Measurements from ENCODE around the gene PKP3.
"Not testable (repeated sequence)": the region's sequence is repeated elsewhere in the genome, so short reads cannot be mapped to it uniquely, and the experiment has no call there.

PKP3 gene

DNA sequence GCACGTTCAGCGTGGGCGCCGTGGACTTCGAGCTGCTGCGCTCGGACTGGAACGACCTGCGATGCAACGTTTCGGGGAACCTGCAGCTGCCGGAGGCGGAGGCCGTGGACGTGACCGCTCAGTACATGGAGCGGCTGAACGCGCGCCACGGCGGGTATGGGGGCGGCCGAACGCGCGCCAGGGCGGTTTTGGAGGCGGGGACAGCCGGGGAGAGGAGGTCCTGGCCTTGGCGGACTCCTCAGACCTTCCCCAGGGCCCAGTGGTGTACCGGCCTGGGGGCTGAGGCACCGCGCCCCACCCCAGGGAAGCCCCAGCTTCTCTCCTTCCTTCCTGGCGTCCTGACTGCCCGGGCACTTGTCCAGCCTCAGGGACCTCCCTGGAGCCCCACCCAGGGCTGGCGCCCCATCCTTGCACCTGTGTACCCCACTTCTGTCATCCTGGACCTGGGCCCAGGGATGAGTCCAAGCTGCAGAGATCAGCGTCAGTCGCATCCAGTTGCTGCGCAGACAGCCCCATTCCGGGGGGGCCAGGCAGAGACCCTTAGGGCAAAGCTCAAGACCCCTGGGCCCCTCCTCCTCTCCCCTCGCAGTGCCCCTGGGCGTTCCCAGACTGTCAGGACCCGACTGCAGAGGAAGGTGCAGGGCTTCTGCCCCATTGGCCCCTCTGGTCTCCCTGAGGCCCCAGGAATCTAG, 16.7 kb upstream of the PKP3 start:
- no peak for DNase-seq (ENCODE audit: low spot score)

DNA sequence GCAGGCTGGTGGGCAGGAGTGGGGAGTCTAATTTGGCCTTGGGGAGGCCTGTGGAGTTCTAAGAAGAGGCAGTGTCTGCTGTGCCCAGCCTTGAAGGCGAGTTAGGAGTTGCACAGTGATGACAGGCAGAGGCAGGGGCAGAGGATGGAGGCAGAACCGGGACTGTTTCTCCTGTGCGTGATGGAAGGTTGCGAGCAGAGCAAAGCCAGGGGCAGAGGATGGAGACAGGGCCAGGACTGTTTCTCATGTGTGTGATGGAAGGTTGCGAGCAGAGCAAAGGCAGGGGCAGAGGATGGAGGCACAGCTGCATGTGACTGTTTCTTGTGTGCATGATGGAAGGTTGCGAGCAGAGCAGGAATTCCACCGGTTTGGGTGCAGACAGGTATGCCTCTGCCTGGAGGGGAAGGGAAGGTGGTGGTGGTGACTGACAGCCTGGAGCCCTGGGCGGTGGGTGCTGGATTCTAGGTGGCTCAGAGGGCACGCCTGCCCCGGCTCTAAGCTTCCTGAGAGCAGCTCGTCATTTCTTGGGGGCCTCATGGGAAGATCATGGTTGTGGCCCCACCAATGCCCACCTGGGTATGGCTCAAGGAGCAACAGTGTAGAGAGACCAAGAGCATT, 16.0 kb upstream of the PKP3 start:
- no peak for DNase-seq (ENCODE audit: low spot score)

DNA sequence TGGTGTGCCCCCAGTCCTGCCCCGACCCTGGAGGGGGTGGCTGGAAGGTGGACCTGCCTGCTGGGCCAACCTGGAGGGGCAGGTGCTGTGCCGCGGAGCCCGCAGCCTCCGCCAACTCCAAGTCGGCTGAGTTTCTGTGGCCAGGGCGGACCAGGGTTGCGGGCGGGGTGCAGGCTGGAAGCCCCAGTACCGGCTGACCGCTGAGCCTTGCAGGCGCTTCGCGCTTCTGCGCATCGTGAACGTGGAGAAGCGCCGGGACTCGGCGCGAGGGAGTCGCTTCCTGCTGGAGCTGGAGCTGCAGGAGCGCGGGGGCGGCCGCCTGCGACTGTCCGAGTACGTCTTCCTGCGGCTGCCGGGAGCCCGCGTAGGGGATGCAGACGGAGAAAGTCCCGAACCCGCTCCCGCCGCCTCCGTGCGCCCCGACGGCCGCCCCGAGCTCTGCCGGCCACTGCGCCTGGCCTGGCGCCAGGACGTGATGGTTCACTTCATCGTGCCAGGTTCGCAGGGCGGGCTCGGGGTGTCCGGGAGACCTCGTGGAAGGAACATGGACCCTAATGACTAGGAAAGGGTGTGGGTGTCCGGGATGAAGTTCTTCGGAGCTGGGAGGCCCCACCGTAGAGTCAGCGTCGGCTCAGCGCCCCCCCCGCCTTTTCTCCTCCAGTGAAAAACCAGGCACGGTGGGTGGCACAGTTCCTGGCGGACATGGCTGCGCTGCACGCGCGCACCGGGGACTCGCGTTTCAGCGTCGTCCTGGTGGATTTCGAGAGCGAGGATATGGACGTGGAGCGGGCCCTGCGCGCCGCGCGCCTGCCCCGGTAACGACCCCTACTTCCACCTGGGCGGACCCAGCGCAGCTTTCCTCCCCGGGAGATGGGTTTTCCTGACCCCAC, 14.6 kb upstream of the PKP3 start:
- no peak for DNase-seq (ENCODE audit: low spot score)

DNA sequence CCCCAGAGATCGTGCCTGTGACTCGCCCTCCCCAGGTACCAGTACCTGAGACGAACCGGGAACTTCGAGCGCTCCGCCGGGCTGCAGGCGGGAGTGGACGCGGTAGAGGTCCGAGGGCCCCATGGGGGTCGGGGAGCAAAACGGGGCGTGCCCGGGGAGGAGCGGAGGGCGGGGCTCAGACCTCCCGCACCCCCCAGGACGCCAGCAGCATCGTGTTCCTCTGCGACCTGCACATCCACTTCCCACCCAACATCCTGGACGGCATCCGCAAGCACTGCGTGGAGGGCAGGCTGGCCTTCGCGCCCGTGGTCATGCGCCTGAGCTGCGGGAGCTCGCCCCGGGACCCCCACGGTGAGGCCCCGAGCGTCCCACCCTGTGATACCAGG, 13.9 kb upstream of the PKP3 start:
- DNase-seq (ENCODE audit: low spot score) = no peak

DNA sequence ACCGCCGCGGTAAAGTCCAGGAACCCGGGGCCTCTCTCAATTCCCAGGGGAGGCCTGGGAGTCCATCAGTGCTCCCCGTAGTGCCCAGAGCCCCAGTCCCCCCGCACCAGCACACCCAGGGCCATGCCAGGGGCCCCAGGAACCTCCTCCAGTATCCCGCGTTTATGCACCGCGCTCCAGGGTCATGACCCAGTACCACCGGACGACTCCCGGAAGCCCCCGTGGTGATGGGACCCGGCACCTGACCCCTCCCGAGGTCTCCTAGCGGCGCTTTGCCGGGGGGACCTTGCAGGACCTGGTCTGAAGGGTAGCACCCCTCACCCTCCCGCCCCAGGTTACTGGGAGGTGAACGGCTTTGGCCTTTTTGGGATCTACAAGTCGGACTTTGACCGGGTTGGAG, 13.5 kb upstream of the PKP3 start:
- DNase-seq (ENCODE audit: low spot score) = no peak

DNA sequence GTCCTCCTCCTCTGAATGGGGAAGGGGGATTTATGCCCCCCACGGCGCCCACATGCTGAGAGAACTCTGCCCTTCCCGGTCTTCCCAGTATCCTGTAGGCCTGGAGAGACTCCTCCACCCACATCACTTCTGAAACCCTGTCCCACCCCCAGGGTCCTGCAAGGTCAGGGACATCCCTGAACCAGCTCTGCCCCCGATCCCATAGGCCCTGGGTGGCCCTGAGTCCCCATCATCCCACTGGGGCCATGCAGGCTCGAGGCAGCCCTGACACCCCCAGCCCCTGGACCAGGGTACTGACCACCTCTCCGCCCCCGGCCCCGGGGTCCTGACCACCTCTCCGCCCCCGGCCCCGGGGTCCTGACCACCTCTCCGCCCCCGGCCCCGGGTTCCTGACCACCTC, 13.0 kb upstream of the PKP3 start:
- no peak for DNase-seq (ENCODE audit: low spot score)

DNA sequence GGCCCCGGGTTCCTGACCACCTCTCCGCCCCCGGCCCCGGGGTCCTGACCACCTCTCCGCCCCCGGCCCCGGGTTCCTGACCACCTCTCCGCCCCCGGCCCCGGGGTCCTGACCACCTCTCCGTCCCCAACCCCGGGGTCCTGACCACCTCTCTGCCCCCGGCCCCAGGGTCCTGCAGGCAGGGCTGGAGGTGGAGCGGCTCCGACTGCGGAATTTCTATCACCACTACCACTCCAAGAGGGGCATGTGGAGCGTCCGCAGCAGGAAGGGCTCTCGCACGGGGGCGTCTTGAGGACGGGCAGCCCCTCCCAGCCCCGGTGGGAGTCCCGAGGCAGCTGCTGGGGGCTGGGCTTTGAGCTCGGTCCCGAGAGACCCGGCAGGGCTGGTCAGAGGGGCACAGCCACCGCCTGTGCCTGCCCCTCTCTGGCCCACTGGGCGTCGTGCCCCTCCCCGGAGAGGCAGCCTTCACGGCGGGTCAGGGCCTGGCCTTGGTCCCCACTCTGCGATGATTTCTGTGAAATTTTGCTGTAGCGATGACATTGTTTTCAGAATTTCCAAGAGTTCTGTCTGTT, 12.4 kb upstream of the PKP3 start:
- DNase-seq (ENCODE audit: low spot score) = no peak

DNA sequence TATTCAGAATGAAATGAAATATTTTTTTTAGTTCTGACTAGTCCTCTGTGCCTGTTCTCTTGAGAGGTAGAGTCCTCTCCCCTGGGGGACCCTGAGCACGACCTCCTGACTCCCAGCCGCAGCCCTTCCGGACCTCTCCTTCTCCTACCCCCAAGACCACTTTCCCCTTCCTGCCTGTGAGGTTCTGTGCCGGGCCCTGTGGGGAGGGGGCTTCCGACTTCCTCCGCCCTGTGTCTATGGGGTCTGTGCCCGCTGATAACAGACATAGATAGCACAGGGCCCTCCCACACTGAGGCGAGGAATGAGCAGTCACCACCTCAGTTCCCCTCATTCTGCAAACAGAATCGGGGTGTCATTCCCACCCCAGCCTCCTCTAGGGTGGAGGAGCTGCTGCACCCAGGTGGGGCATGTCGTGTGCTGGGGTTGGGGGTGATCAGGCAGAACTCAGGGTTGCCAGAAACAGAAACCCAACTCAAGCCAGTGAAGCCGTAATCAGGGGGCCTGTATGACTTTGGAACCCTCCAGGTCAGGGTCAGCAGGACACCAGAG, 11.9 kb upstream of the PKP3 start:
- no peak for DNase-seq (ENCODE audit: low spot score)

DNA sequence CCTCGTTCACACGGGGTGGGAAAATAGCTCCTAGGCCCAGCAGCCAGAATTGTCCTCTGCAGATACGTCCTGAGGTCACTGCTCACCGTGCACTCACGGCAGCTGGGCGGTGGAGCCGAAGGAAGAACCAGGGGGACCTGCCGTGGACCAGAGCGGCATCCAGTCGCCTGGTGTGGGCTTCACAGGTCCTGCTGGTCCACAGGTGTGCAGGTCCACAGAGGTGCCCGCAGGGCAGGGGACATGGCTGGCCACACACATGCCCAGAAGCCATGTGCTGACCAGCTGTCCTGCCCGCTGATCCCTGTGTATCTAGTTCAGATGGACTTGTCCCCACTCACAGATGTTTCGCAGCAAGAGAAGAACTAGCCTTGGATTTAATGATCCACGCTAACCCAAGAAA, 10.6 kb upstream of the PKP3 start:
- DNase-seq (ENCODE audit: low spot score) = no peak

DNA sequence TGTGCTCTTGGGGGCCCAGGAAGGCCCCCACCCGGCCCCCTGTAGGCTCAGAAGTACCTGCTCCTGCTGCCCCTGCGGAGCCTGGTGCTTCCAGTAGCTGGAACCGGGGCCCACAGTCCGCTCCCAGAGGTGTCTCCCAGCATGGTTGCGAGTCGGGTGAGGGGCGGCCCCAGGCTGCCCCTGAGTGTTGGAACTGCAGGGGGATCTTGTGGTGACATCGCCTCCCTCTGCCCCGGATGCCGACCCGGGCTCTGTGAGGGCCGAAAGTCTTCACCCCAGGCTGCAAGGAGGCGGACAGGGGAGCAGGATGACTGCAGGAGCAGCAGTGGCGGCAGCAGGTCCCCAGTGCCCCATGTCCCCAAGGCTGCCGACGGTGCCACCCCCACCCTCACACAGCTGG, 9.5 kb upstream of the PKP3 start:
- no peak for DNase-seq (ENCODE audit: low spot score)

DNA sequence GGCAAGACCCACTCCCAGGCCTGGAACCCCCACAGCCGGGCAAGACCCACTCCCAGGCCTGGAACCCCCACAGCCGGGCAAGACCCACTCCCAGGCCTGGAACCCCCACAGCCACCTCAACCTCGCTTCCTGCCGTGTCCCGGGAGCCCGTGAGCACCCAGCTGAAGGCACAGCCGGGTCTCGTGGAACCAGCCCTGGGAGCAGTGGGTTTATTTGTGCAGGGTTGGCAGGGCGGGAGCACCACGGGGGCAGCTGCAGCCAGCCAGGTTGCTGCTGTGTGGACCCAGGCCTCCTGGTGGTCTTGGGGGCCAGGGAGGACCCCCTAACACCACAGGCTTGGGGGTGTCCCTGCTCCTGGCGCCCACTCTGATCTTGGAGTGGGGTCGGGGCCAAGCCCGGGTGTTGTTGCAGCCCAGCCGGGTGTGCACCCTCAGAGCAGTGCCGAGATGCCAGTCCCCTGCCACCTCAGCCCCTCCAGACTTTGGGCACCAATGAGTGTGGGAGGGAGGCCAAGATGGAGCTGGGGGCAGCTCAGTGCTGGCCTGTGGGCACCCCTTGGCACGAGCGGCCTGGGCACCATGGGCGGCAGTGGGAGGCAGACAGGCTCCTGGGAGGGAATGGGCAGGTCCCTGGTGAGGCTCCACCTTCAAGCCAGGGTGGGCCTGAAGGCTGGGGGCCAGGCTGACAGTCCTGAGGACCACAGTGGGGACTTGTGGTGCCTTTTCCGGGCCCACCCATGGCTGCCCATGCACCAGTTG, 8.2 kb upstream of the PKP3 start:
- no peak for DNase-seq (ENCODE audit: low spot score)

DNA sequence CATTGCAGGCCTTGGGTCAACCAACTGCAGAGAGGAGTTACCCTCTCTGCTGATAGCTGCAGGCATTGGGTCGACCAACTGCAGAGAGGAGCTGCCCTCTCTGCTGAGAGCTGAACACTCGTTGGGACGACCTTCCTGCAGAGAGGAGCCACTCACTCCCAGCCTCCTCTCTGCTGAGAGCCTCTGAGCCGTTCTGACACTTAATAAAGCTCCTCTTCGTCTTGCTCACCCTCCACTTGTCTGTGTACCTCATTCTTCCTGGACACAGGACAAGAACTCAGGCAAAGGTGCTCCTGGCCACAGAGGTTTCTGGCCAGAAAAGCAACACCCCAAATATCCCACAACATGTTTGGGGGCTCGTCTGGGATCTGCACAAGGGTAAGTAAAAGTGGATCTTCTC, 7.5 kb upstream of the PKP3 start:
- DNase-seq (ENCODE audit: low spot score) = no peak

DNA sequence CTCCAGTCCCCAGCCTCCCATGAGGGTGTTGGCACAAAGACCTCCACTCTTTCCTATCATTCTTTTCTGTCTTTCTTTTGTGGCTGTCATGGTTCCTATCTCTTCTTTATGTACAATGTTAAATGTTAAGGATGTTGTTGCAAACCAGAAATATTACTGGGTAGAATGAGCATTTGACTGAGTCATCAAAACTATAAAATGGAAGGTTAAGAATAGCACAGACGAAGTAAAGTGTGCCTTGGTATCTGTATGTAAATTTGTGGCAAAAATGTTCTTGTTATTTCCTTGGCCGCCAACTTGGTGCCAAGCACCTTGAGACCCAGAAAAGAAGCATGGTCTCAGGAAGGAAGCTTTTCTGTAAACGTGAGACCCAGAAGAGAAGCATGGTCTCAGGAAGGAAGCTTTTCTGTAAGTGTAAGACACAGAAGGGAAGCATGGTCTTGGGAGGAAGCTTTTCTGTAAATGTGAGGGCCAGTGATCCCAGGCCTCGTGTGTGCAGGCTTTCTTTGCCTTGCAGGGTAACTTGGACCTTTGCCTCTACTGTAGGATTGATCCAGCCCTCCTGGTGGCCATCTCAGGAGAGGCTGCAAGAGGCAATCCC, 6.7 kb upstream of the PKP3 start:
- no peak for DNase-seq (ENCODE audit: low spot score)

DNA sequence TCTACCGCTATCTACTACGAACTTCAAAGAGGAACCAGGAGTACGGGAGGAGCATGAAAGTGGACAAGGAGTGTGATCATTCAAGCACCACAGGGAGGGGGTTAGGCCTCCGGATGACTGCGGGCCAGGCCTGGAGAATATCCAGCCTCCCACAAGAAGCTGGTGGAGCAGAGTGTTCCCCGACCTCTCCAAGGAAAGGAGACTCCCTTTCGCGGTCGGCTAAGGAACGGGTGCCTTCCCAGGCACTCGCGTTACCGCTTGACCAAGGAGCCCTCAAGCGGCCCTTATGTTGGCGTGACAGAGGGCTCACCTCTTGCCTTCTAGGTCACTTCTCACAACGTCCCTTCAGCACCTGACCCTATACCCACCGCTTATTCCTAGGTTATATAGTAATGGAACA, 4.6 kb upstream of the PKP3 start:
- not testable (repeated sequence) for DNase-seq (ENCODE audit: low spot score)

DNA sequence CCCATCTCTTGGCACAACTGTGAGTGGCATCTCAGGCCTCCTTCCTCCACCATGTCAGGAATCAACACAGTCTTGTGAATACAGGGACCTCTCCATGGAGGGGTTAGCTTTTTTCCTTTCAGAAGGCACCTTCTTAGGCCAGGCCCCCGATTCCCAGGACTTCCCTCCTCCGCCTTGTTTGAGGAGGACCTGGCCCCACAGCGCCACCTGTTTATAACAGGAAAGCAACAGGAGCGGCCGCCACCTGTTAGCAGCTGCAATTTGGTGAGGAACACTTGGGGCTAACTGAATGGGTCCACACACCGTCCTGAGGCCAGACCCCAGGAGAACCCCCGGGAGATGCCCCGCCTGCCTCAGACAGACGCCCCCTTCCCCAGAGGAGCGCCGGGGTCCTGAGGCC, 3.8 kb upstream of the PKP3 start:
- no peak for DNase-seq (ENCODE audit: low spot score)

DNA sequence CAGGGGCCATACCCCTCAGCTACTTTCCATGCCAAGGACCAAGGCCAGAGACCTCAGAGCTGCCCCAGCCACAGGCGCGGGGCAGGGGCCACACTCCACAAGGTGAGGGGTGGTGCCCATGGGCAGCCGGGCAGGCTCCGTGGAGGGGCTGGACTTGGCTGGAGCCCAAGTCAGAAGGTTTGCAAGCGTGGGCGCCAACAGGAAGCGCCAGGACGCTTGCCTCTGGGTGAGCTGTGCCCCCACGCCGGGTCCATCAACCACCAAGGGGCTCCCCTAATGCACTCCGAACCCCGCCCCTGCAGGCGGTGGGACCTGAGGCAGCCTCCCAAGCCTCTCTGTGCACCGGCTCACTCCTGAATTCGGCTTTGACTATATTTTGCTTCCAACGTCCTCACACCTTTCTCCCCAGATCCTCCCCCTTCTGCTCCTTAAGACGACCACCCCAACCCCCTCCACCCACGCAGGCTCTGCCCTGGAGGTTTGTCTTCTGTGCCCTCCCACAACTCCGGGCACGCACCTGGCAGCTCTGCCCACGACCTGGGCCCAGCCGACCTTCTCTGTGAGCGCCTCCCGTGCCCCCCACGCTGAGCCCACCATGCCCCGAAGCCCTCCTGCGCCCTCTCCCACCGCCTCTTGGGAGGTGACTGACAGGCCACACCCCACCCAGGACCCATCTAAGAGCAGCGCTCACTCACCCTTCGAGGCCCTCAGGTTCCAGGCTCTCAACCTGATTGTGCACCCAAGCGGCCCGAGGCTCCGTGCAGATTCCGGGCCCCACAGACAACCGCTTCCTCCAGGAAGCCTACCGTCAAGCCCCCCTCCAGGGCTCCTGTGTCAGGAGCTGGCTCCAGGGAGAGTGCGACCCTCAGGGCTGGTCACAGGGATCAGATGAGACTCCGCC, 2.6 kb upstream of the PKP3 start:
- no peak for DNase-seq (ENCODE audit: low spot score)

DNA sequence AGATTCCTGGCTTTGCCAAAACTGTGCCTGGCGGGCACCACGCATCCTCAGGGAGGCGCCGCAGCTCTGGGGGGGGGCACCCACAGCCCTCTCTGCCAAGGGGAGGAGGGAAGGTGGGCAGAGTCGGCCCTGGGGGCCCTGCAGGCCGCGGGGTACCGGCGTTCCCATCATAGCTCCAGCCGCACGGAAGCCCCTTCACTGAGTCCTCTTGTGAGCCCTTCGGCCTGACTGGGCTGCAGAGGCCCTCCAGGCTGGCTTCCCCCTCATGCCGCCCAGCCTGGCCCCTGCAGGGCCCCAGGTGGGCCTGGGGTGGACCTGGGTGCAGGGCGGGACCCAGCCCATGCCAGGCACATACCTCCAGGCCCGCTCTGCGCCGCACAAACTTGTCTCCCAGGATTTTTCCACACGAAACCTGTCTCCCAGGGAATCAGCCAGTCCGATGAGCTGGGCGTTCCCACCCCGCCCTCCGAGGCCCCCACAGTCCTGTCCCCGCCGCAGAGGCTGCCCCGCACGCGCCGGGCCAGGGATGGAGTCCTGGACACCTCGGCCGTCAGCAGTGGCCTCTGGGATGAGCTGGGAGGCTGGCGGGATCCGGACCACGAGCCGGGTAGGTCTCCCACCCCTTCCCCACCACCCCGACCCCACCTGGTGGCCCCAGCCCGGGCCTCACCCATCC, 1.8 kb upstream of the PKP3 start:
- DNase-seq (ENCODE audit: low spot score) = no peak

DNA sequence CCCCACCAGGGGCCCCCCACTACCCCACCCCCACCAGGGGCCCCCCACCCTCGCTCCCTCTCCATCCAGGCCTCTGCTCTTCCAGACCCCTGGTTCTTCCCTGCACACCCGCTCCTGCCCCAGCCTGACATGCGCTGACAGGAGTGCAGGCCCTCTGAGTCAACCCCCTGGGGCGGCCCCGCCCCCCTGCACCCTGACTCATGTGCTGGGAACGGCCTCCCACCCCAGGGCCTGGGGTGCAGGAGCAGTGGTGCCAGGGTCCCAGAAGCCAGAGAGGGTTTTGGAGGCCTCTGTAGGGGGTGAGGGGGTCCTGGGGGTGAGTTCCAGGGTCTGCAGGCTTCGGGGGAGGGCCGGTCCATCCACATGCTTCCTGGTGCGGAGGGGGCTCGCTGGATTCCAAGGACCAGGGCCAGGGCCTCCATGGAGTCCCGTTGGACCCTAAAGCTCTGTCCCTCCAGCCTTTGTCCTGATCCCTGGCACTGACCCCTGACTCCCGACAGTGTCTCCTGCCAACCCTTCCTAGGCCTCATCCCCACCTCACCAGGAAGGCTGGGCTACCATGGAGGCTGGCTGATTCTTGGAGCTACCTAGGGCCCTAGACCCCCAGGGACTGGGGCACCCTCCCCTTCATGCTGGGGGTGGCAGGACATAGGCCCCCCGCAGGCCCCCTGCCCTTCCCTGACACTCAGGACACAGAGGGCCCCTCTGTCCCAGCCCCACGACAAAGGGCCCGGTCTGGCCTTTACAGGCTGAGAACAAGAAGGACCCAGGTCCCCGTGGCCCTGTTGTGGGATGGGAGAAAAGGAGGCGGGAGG, 583 bp upstream of the PKP3 start:
- no peak for DNase-seq (ENCODE audit: low spot score)

All from kidney capillary endothelial cell (primary cell).